ENCODE results near the gene DCTPP1. TPM values are rescaled to one million over a fixed set of nuclear protein-coding genes. Genes with fewer than 3 reads are reported as not detected.

The DCTPP1 gene
- total and polyA plus RNA-seq, 2 of the 13 experiments (the other 11 are each of a cell fraction or from before 2014, with no cell fraction given), result 54.8 to 74.4 TPM

- no peak for TF ChIP-seq ZC3H4 (CRISPR knock-in tag; IDR thresholded peaks at IDR 0.05; ENCODE audit: borderline replicate concordance)
- no peak; the same call in 1 of the 2 replicates for TF ChIP-seq DRAP1 (CRISPR knock-in tag; IDR thresholded peaks at IDR 0.05)
- no peak for TF ChIP-seq ZNF225 (CRISPR knock-in tag; IDR thresholded peaks at IDR 0.05)
- no peak for TF ChIP-seq ZFY (CRISPR knock-in tag; IDR thresholded peaks at IDR 0.05)
- no peak; the same call in 1 of the 2 replicates for TF ChIP-seq KDM1A (CRISPR knock-in tag; IDR thresholded peaks at IDR 0.05)
- TF ChIP-seq FOXM1 (CRISPR knock-in tag; IDR thresholded peaks at IDR 0.05), result no peak
- TF ChIP-seq TEAD3 (CRISPR knock-in tag; optimal IDR thresholded peaks at IDR 0.05; ENCODE audit: borderline replicate concordance), result peak; percentile 52
- no peak for TF ChIP-seq MTF2 (CRISPR knock-in tag; IDR thresholded peaks at IDR 0.05; ENCODE audit: borderline replicate concordance)
- 0 out of 2 replicates have a peak, but pooled peaks have one; percentile 31 for TF ChIP-seq ISL2 (CRISPR knock-in tag; IDR thresholded peaks at IDR 0.05)
- TF ChIP-seq MED1 (CRISPR knock-in tag; IDR thresholded peaks at IDR 0.05), result peak; percentile 15; the same call in 1 of the 2 replicates
- no peak for TF ChIP-seq NFKB2 (CRISPR knock-in tag; IDR thresholded peaks at IDR 0.05; ENCODE audit: borderline replicate concordance)
- no peak for TF ChIP-seq LBX2 (CRISPR knock-in tag; IDR thresholded peaks at IDR 0.05; ENCODE audit: borderline replicate concordance)
- TF ChIP-seq SMARCC2 (IDR thresholded peaks at IDR 0.05), result no peak
- TF ChIP-seq TFDP2 (CRISPR knock-in tag; IDR thresholded peaks at IDR 0.05), result peak; percentile 31; the same call in 1 of the 2 replicates
- peak; percentile 72; the same call in 1 of the 2 replicates for TF ChIP-seq ZNF580 (CRISPR knock-in tag; IDR thresholded peaks at IDR 0.05; ENCODE audit: borderline replicate concordance, low read depth)
- no peak for TF ChIP-seq ZNF407 (CRISPR knock-in tag; IDR thresholded peaks at IDR 0.05; ENCODE audit: not compliant biosample characterization)
- TF ChIP-seq ZBTB43 (CRISPR knock-in tag; conservative IDR thresholded peaks at IDR 0.05), result no peak
- 0 out of 2 replicates have a peak, but pooled peaks have one; percentile 36 for TF ChIP-seq KLF11 (CRISPR knock-in tag; IDR thresholded peaks at IDR 0.05)
- TF ChIP-seq ZNF670 (CRISPR knock-in tag; IDR thresholded peaks at IDR 0.05; ENCODE audit: borderline replicate concordance), result 0 out of 2 replicates have a peak, but pooled peaks have one; percentile 18
- TF ChIP-seq NR2C2 (CRISPR knock-in tag; IDR thresholded peaks at IDR 0.05; ENCODE audit: borderline replicate concordance), result peak; percentile 55; the same call in 1 of the 2 replicates
These were observed 19.2 kb upstream of the DCTPP1 start (continued) for GRCh38 chr16:30449116-30449435.

All from HepG2 (cell line).